ENCODE data around the gene PIK3R5.

DNA sequence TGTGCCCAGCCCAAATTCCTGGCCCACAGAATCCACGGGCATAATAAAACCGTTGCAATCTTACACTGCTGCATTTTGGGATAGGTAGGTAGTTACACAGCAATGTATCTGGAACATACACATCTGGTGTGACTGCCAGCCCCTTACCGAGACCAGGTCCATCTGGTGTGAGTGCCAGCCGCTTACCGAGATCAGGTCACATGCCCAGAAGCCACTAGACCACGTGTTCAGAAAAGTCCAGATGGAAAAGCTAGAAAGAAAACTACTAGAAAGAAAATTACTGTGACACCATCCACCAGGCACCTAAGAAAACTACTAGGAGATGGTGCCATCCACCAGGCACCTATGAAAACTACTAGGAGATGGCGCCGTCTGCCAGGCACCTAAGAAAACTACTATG lies 19.4 kb downstream of the PIK3R5 start:
- TF ChIP-seq POLR2A (IDR thresholded peaks at IDR 0.05; ENCODE audit: low read length) (no peak), CHD4 (IDR thresholded peaks at IDR 0.05; ENCODE audit: borderline replicate concordance) (no peak), NFE2L2 (conservative IDR thresholded peaks at IDR 0.05; ENCODE audit: low read length) (no peak)
- TF ChIP-seq, protein P1, sequence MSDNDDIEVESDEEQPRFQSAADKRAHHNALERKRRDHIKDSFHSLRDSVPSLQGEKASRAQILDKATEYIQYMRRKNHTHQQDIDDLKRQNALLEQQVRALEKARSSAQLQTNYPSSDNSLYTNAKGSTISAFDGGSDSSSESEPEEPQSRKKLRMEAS (IDR thresholded peaks at IDR 0.05), result no peak
- TF ChIP-seq, protein P2, sequence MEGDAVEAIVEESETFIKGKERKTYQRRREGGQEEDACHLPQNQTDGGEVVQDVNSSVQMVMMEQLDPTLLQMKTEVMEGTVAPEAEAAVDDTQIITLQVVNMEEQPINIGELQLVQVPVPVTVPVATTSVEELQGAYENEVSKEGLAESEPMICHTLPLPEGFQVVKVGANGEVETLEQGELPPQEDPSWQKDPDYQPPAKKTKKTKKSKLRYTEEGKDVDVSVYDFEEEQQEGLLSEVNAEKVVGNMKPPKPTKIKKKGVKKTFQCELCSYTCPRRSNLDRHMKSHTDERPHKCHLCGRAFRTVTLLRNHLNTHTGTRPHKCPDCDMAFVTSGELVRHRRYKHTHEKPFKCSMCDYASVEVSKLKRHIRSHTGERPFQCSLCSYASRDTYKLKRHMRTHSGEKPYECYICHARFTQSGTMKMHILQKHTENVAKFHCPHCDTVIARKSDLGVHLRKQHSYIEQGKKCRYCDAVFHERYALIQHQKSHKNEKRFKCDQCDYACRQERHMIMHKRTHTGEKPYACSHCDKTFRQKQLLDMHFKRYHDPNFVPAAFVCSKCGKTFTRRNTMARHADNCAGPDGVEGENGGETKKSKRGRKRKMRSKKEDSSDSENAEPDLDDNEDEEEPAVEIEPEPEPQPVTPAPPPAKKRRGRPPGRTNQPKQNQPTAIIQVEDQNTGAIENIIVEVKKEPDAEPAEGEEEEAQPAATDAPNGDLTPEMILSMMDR (IDR thresholded peaks at IDR 0.05), result no peak
- TF ChIP-seq, protein P3, sequence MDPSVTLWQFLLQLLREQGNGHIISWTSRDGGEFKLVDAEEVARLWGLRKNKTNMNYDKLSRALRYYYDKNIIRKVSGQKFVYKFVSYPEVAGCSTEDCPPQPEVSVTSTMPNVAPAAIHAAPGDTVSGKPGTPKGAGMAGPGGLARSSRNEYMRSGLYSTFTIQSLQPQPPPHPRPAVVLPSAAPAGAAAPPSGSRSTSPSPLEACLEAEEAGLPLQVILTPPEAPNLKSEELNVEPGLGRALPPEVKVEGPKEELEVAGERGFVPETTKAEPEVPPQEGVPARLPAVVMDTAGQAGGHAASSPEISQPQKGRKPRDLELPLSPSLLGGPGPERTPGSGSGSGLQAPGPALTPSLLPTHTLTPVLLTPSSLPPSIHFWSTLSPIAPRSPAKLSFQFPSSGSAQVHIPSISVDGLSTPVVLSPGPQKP (IDR thresholded peaks at IDR 0.05; ENCODE audit: low read depth, low read length), result no peak

Data from A549 (cell line).